Activated naive CD4-positive, alpha-beta T cell treated with anti-CD3 and anti-CD28 coated beads, Interleukin-2, amount 50 U/mL, for 24 hours (primary cell): ENCODE data around the gene NOTUM.

Experiments used
- H3K27ac Mint-ChIP-seq: one replicate; pipeline ENCODE4 v1.8.0; 2021; ENCODE audit warnings: mild to moderate bottlenecking, mixed read lengths
- H3K27me3 Mint-ChIP-seq: one replicate; pipeline ENCODE4 v1.8.0; 2021; ENCODE audit warnings: mixed read lengths
- H3K36me3 Mint-ChIP-seq: one replicate; pipeline ENCODE4 v1.8.0; 2021; ENCODE audit warnings: mixed read lengths
- H3K4me1 Mint-ChIP-seq: one replicate; pipeline ENCODE4 v1.8.0; 2021; ENCODE audit warnings: mixed read lengths
- H3K4me3 Mint-ChIP-seq: one replicate; pipeline ENCODE4 v1.8.0; 2021; ENCODE audit warnings: mild to moderate bottlenecking, mixed read lengths
- H3K9me3 Mint-ChIP-seq: one replicate; pipeline ENCODE4 v1.8.0; 2021; ENCODE audit warnings: mixed read lengths

The NOTUM gene

DNA sequence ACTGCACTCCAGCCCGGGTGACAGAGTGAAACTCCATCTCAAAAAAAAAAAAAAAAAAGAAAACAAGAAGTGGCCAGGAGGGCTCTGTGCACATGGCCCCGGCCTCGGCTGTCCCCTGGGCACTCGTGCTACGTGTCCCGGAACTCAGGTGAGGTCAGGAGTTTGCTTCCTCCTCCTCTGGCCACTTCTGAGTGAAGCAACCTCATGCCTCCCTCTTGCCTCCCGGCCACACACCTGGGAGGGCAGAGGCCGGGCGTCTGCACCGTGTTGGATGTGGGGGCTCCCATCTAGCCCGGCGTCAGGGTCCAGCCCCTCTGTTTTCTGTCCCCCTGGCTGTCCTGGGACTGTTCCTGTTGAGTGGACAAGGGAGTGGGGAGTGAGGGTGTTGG lies 38.6 kb upstream of the NOTUM start:
- no peaks in the 10 kb centered on the region for H3K36me3 Mint-ChIP-seq
- no peak overlapping the region for H3K4me3 Mint-ChIP-seq
- no peak overlapping the region for H3K27ac Mint-ChIP-seq
- no peaks in the 10 kb centered on the region for H3K9me3 Mint-ChIP-seq
- no peaks in the 10 kb centered on the region for H3K4me1 Mint-ChIP-seq
- no peaks in the 10 kb centered on the region for H3K27me3 Mint-ChIP-seq

DNA sequence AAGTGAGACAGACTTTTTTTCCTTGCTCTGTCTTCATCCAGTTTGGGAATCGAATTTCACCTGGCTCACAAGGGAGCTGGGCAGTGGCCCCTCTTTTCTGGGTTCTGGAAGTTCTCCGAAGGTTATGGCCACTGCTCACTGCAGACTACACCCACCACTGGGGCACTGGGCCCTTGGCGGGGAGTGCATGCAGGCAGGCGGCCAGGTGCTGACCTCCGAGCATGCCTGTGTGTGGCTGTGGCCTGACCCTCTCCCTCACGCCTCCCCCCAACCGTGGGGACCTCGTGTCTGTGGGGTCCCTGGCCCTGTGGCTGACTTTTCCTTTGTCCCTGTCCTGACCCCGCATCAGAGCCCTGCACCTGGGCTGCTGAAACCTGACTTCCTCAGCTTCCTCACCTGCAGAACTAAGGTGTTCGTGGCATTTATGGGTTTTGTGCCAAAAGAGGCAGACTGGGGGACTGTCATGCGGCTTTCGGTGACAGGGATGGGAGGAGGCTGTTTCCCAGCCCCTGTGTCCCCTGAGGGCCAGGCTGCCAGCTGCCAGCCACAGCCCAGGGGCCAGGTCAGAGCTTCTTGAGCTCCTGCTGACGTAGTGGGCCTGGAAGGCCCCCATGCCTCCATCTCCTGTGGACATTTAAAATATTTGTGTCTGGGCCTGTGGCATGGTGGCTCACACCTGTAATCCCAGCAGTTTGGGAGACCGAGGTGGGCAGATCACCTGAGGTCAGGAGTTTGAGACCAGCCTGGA lies 37.9 kb upstream of the NOTUM start:
- Mint-ChIP-seq H3K4me3 (no peak overlapping the region), H3K9me3 (no peaks in the 10 kb centered on the region), H3K27ac (no peak overlapping the region), H3K36me3 (no peaks in the 10 kb centered on the region), H3K27me3 (no peaks in the 10 kb centered on the region), H3K4me1 (no peaks in the 10 kb centered on the region)

DNA sequence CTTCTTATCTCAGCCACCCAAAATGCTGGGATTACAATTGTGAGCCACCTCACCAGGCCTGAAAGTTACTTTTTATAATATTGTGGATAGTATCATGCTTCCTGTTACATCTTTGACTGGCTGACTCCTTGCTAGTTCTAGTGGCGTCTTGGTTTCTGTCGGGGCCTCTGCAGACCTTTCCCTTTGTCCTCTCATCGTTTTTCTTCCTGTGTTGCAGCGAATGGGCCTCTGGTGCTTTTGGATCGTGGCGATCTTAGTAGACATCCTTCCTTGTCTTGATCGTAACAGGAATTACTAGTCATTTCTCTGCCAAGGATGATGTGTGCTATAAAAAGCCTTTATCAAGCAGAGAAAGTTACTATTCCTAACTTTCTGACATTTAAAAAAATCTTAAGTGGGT lies 37.2 kb upstream of the NOTUM start:
- Mint-ChIP-seq H3K27ac (no peak overlapping the region), H3K36me3 (no peaks in the 10 kb centered on the region), H3K4me3 (no peak overlapping the region), H3K9me3 (no peaks in the 10 kb centered on the region), H3K27me3 (no peaks in the 10 kb centered on the region), H3K4me1 (no peaks in the 10 kb centered on the region)

DNA sequence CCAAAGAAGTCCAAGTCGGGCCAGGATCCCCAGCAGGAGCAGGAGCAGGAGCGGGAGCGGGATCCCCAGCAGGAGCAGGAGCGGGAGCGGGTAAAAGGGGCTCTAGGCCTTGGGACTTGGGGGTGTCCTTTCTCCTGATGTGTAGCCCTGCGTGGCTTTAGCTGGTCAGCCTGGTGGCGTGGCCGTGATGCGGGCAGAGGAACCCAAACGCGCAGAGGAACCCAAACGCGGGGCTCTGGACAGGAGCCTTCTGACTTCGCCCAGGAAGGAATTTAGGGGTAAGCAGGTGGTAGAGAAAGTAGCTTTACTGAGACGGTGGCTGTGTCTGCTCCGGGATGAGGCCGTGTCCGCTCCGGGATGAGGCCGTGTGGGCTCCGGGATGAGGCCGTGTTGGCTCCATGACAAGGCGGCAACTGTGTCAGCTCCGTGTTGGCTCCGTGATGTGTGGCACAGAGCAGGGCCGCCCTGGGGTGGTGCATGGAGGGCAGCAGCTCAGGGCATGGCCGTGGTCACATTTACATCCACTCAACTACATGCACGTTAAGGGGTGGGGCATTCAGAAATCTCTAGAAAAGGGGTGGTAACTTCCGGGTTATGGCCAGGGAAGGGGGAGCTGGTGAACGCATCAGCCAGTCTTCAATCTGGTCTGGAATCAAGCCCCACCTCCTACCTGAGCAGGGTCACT lies 35.9 kb upstream of the NOTUM start:
- Mint-ChIP-seq H3K4me3 (no peak overlapping the region), H3K27me3 (no peaks in the 10 kb centered on the region), H3K9me3 (no peaks in the 10 kb centered on the region), H3K4me1 (no peaks in the 10 kb centered on the region), H3K27ac (no peak overlapping the region), H3K36me3 (no peaks in the 10 kb centered on the region)

DNA sequence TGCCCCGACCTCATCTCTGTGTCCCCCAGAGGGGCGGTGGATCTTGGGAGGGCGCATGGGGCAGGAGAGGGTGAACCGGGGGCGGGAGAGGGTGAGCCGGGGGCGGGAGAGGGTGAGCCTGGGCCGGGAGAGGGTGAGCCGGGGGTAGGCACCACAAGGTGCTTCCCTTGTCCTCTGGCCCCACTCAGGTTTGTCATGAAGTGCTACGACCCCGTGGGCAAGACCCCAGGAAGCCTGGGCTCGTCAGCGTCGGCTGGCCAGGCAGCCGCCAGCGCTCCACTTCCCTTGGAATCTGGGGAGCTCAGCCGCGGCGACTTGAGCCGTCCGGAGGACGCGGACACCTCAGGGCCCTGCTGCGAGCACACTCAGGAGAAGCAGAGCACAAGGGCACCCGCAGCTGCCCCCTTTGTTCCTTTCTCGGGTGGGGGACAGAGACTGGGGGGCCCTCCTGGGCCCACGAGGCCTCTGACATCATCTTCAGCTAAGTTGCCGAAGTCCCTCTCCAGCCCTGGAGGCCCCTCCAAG lies 35.3 kb upstream of the NOTUM start:
- no peaks in the 10 kb centered on the region for H3K4me1 Mint-ChIP-seq
- no peaks in the 10 kb centered on the region for H3K9me3 Mint-ChIP-seq
- H3K36me3 Mint-ChIP-seq = no peaks in the 10 kb centered on the region
- no peak overlapping the region for H3K27ac Mint-ChIP-seq
- H3K27me3 Mint-ChIP-seq = no peaks in the 10 kb centered on the region
- H3K4me3 Mint-ChIP-seq = no peak overlapping the region

DNA sequence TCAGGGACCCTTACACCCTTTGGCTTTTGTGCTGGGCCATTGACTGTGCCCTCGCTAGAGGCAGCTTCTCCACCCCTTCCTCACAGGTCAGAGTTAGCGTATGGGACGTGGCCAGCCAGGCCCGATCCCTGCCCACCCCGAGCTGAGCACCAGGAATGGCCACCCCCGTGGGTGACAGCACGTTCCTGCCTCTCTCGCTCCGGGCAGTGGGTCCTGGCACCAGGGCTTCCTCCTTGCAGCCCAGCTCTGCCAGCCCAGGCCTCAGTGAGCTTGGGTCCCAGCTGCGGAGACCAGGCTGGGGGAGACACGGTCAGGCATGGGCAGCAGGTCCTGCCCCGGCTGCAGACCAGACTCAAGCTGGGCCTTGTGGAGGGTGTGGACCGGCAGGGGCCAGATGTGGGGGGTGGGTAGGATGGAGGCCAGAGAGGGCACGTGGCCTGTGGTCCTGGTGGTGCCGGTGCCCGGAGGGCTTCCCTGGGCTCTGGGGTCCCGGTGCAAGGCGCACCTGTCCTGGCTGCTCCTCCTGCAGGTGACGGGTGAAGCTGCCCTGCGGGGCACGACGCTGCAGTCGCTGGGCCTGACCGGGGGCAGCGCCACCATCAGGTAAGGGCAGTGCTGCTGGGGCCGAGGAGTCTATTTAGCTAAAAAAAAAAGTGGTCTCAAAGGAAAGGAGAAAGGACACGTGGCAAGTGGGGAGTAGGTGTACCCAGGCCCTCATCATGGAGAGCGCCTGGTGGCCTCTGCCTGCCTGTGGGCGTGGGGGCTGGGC lies 34.7 kb upstream of the NOTUM start:
- H3K27me3 Mint-ChIP-seq = no peaks in the 10 kb centered on the region
- H3K9me3 Mint-ChIP-seq = no peaks in the 10 kb centered on the region
- peaks cover 2% of the 10 kb centered on the region for H3K4me1 Mint-ChIP-seq
- no peak overlapping the region for H3K27ac Mint-ChIP-seq
- no peaks in the 10 kb centered on the region for H3K36me3 Mint-ChIP-seq
- H3K4me3 Mint-ChIP-seq = no peak overlapping the region

DNA sequence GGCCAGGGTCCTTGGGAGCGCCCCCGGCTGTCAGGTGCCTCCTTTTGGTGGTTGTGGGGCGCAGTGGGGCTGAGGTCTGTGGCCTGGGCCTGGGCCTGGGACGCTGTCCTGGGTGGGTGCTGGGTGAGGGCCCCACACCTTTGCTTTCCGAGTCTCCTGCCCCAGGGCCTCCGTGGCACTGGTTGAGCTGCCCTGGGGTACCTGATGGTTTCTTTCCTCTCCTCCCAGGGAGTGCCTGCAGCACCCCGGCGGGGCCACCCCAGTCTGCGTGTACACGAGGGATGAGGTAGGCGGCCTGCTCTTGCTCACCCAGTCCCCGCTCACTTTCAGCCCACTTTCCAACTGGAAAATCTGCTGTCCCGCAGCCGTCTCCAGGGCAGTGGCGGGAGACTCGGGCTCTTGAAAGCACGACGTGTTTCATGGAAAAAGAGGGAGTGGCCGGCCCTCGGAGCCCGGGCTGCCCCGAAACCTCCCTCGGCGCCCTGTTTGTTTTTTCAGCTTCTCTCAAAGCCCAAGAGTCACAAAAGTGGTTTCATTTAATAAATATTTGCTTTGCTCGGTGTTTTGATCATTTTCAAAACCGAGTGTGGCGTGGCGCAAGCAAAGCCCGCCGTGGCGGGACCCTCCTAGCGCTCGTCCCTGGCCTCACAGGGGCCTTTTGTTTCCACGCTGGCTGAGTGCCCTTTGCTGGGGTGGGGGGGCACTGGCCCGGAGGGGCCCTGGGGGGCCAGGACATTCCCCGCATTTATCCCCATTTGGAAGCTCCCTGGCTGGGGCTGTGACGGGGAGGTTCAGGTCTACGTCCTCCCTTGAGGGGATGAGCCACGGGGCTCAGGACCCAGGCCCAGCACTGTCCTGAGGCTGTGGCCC lies 33.8 kb upstream of the NOTUM start:
- Mint-ChIP-seq H3K36me3 (no peaks in the 10 kb centered on the region), H3K4me3 (no peak overlapping the region), H3K27me3 (no peaks in the 10 kb centered on the region), H3K4me1 (peaks cover 5% of the 10 kb centered on the region), H3K27ac (no peak overlapping the region), H3K9me3 (no peaks in the 10 kb centered on the region)

DNA sequence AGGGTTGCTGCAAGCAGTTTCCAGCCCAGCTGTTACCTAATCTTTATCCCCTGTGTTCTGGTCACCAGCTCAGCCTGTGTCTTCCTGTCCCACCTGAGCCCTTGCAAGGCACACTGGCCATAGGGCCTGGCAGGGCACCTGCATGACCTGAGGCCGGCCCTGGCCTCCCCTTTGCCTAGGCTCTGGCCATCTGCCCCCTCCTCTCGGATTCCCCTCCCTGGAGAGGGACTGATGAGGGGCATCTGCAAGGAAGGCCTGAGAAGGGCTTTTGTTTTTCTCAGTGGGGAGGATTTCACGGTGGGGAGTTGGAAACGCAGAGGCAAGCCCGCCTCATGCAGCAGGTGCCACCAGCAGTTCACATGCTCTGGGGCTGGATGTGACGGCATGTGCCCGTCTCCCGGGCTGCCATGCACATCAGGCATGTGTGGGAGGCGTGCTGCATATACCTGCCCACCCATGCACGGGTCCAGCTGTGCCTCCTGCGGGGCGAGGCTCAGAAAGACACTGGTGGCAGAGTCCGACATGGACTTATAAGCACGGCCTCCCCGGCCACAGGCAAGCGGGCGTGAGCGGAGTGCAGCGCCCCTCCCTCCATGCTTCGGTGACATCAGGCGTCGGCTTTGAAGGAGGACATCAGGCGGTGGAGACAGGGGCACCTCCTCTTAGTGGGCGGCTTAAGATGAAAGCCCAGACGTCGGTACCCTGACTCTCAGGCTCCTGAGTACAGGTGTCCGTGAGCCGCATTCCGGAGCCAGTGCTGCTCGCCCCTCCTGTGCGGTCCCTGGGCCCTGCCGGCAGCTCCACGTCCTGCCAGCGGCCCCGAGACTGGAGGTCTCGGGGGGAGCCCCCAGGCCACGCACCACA lies 33.0 kb upstream of the NOTUM start:
- H3K4me3 Mint-ChIP-seq = no peak overlapping the region
- no peaks in the 10 kb centered on the region for H3K9me3 Mint-ChIP-seq
- no peak overlapping the region for H3K27ac Mint-ChIP-seq
- peaks cover 5% of the 10 kb centered on the region for H3K4me1 Mint-ChIP-seq
- no peaks in the 10 kb centered on the region for H3K36me3 Mint-ChIP-seq
- H3K27me3 Mint-ChIP-seq = no peaks in the 10 kb centered on the region

DNA sequence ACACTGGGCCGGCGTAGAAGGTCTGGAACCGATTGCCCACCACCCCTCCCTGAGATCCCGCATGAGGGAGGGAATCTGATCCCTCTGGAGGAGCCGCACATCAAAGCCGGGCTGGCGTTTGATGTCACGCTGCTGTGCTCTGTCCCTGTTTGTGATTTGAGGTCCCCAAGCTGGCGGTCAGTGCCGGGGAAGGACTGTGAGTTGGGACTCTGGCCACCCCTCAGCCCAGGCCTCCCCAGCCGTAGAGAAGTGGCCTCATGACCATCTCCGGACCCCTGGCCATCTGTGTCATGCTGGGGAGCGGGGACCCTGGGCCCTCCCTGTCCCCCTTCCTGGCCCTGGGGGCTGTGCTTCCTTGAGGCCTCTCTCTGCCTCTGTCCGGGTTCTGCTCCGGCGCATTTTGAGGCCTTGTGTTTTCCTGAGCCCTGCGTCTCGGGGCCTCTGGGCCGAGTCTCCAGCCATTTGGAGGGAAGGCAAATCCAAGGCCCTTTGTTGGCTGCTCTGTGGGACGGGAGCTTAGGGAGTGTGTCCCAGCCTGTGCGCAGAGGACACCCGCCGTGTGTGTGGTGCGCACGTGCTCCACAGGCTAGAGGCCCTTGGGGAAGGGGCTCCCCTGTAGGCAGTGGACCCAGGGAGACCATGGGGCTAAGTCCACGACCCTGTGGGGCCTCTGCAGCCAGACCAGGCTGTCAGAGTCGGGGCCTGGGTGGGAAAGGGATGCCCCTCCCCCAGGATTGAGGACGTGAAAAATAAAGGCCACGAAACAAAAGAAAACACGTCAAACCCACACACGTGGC lies 31.5 kb upstream of the NOTUM start:
- Mint-ChIP-seq H3K4me3 (no peak overlapping the region), H3K36me3 (no peaks in the 10 kb centered on the region), H3K27ac (no peak overlapping the region), H3K4me1 (peaks cover 5% of the 10 kb centered on the region), H3K27me3 (no peaks in the 10 kb centered on the region), H3K9me3 (no peaks in the 10 kb centered on the region)

DNA sequence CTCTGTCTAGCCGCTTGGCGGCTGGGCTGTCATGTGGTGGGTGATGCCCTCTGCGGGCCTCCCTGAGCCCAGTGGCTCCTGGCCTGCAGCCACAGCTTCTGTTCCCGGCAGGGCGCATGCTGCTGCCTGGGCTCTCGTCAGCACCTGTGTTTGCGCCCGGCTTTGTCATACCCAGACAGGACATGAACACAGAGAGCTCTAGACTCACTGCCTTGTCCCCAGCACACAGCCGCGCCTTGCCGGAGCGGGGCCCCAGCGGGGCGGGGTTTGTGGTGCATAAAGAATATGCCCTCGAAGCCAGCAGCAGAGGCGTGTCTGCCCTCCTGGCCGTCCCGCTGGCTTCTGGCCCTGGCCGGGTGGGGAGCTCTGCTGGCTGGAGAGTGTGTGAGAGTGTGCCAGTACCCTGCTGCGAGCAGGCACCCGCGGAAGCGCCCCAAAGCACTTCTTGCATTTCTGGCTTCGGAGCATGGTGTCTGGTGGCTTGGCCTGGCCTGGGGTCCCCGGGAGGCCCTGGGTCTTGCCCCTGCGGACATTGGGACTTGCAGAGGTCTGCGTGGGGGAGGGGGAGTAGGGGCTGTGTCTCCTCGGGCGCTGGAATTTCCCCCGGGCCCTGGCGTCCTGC lies 30.8 kb upstream of the NOTUM start:
- no peaks in the 10 kb centered on the region for H3K36me3 Mint-ChIP-seq

DNA sequence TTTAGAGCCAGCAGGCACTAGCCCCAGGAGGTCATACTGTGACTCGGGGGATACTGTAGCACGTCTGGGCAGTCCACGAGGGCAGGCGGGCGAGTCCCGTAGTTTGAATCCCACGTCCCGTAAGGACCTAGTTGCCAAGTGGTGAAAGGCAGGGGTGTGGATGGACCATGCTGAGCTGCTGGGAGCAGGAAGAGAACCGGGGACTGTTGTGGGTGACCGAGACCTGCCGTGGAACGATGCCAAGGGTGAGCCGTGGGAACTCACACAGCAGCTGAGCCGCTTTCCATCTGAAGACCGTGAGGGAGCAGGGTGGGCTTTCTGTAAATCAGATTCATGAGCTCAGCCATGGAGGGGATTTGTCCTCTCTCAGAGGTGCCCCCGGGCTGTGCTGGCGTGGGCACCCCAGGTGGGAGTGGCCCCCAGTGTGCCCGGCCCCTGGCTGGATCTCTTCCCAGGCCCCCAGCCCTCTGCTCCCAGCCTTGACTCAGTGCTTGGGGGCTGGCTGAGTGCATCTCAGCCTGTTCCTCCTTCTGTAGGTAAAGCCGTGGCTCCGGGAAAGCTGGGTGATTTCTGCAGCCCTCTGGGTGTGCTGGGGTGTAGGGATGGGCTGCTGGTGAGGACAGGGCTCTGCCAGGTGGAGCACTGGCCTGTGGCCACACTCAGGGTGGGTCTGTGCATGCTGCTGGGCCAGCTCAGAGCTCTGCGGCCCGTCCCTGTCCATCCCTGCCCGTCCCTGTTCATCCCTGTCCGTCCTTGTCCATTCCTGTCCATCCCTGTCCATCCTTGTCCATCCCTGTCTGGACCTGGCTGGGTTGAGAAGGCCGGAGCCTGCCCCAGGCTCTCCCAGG lies 30.1 kb upstream of the NOTUM start:
- H3K4me1 Mint-ChIP-seq = peaks cover 5% of the 10 kb centered on the region

More for the DNA sequence above, 30.8 kb upstream of the NOTUM start:
- Mint-ChIP-seq H3K4me3 (no peak overlapping the region), H3K9me3 (no peaks in the 10 kb centered on the region), H3K27me3 (no peaks in the 10 kb centered on the region), H3K27ac (peak overlapping the region; percentile 65), H3K4me1 (peaks cover 5% of the 10 kb centered on the region)

DNA sequence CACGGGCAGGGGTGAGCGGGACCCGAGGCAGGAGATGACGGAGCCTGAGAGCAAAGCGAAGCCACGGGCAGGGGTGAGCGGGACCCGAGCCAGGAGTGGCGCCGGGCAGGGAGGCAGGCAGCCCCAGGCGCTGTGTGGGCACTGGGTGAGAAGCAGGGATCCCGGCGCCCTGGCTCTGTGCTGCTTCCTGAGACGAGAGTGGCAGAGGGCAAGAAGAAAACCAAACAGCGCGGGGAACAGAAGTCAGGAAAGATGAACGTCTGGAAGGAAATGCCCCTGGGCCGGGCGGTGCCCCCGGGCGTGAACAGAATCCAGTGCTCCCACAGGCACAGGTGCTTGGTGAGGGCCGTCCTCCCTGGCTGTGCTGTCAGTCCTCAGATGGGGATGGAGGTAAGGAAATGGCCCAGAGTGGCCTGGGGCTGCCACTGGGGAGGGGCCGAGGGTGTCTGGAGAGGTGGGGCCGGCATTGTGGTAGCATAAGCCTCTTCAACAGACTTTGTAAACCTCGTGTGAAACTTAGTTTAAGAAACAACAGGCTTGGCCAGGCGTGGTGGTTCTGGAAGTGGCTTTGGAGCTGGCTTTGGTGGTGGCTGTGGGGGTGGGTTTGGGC lies 26.3 kb upstream of the NOTUM start:
- peak overlapping the region; percentile 41 for H3K27ac Mint-ChIP-seq
- no peaks in the 10 kb centered on the region for H3K27me3 Mint-ChIP-seq
- peaks cover 11% of the 10 kb centered on the region for H3K4me1 Mint-ChIP-seq
- no peaks in the 10 kb centered on the region for H3K9me3 Mint-ChIP-seq
- H3K4me3 Mint-ChIP-seq = no peak overlapping the region
- peaks cover 6% of the 10 kb centered on the region for H3K36me3 Mint-ChIP-seq

More for the DNA sequence above, 30.1 kb upstream of the NOTUM start:
- Mint-ChIP-seq H3K27me3 (no peaks in the 10 kb centered on the region), H3K9me3 (no peaks in the 10 kb centered on the region), H3K4me3 (no peak overlapping the region), H3K27ac (peak overlapping the region; percentile 65), H3K36me3 (no peaks in the 10 kb centered on the region)
